Common myeloid progenitor, CD34-positive (primary cell): Measurements from ENCODE around the gene SLC7A4.

Experiments
- CTCF ChIA-PET: fragments of 350-600 bp; sonication (Branson Sonifier 250); formaldehyde crosslinking; loops from one replicate; lab custom pipeline; 2021; ENCODE audit warnings: antibody characterized with exemption; lab: Charles Lee
- POLR2A ChIA-PET: fragments of 350-600 bp; sonication (Branson Sonifier 250); formaldehyde crosslinking; loops from one replicate; lab custom pipeline; 2021; ENCODE audit warnings: antibody characterized with exemption; lab: Charles Lee
- DNase-seq, 3 donors: peaks; one replicate each; pipeline versions ENCODE4 v3.0.0 to v3.0.0-alpha.2; 2013
- H3K27ac ChIP-seq, 2 experiments: 1 replicate in 1 of 2; 2 replicates in 1 of 2; pipeline ENCODE4 v1.7.0; 2013; ENCODE audit warnings: inconsistent platforms in 2 of 2, low read length in 2 of 2, mild to moderate bottlenecking in 2 of 2, low read depth in 1 of 2, moderate library complexity in 1 of 2; ENCODE audit not compliant: severe bottlenecking in 2 of 2, insufficient read depth in 1 of 2, poor library complexity in 1 of 2
- H3K27me3 ChIP-seq, 5 experiments: replicated peaks in 2 of 5; 1 replicate in 3 of 5; 2 replicates in 2 of 5; pipeline versions ENCODE4 v1.6.1 to v1.7.0; 2013; ENCODE audit warnings: low read length in 4 of 5, mild to moderate bottlenecking in 2 of 5, moderate library complexity in 2 of 5, inconsistent platforms in 1 of 5; ENCODE audit not compliant: insufficient read depth in 5 of 5, control insufficient read depth in 4 of 5
- H3K36me3 ChIP-seq, 4 experiments: 1 replicate in 2 of 4; 2 replicates in 2 of 4; pipeline versions ENCODE4 v1.6.1 to v1.7.0; 2013; ENCODE audit warnings: low read length in 3 of 4, control low read depth in 1 of 4, mild to moderate bottlenecking in 1 of 4; ENCODE audit not compliant: control insufficient read depth in 4 of 4, insufficient read depth in 4 of 4
- H3K4me1 ChIP-seq, 4 experiments: 1 replicate in 3 of 4; 2 replicates in 1 of 4; pipeline versions ENCODE4 v1.6.1 to v1.7.1; 2013; ENCODE audit warnings: low read length in 3 of 4, mild to moderate bottlenecking in 3 of 4, control low read depth in 1 of 4, inconsistent platforms in 1 of 4, moderate library complexity in 1 of 4; ENCODE audit not compliant: control insufficient read depth in 4 of 4, insufficient read depth in 4 of 4; ENCODE audit errors: control extremely low read depth in 1 of 4
- H3K4me3 ChIP-seq, 7 experiments: 1 replicate in 4 of 7; 2 replicates in 3 of 7; pipeline versions ENCODE4 v1.5.1 to v1.7.0; 2013; ENCODE audit warnings: mild to moderate bottlenecking in 7 of 7, low read length in 6 of 7, moderate library complexity in 6 of 7, inconsistent platforms in 2 of 7, low read depth in 2 of 7, control low read depth in 1 of 7; ENCODE audit not compliant: insufficient read depth in 4 of 7, control insufficient read depth in 1 of 7; ENCODE audit errors: extremely low read depth in 1 of 7
- H3K9me3 ChIP-seq, 5 experiments: 1 replicate in 4 of 5; 2 replicates in 1 of 5; pipeline versions ENCODE4 v1.6.1 to v1.7.1; 2013; ENCODE audit warnings: low read length in 4 of 5, mild to moderate bottlenecking in 2 of 5, inconsistent platforms in 1 of 5, low read depth in 1 of 5, moderate library complexity in 1 of 5; ENCODE audit not compliant: control insufficient read depth in 4 of 5, insufficient read depth in 2 of 5; ENCODE audit errors: control extremely low read depth in 1 of 5
- WGBS: methylation state at CpG from one replicate; pipeline ENCODE4 v1.1.5; 2013; ENCODE audit not compliant: insufficient coverage; 5-methylcytosine and 5-hydroxymethylcytosine counted together

The SLC7A4 gene

GRCh38 chr22:20981787-20982562, 50.4 kb downstream of the SLC7A4 start, which contains the start of gene LZTR1:
TSS of gene LZTR1 (plus strand) at chr22:20982297. CDS start at chr22:20982372, 75 bp downstream.
- Histone ChIP-seq H3K27me3 (no peaks in the 10 kb centered on the region), H3K9me3 (peaks cover 0 to 10% (median 0%) of the 10 kb centered on the region in 5 experiments), H3K4me1 (peaks cover 9 to 38% (median 30%) of the 10 kb centered on the region in 4 experiments), H3K36me3 (peaks cover 0 to 18% (median 16%) of the 10 kb centered on the region in 4 experiments), H3K27ac (peak within 1 kb of the TSS; percentile 64 to 94), H3K4me3 (peak within 1 kb of the TSS; percentile 65 to 89 (median 87))
- peak; percentile 69 to 83 (median 72) for DNase-seq
- ChIA-PET POLR2A (interaction anchor here (0.7 to 0.8 kb wide), 2 partner anchors 17 to 21 kb away, joined by 3 read pairs; no protein-coding TSS in a partner anchor), CTCF (interaction anchor here (0.6 to 4.1 kb wide), 13 partner anchors 9 to 136 kb away, joined by 3 to 12 read pairs (median 3); partner anchors contain the start of gene P2RX6)
- WGBS, result under 1% methylated on average over 86 of the region's 87 CpGs

DNA sequence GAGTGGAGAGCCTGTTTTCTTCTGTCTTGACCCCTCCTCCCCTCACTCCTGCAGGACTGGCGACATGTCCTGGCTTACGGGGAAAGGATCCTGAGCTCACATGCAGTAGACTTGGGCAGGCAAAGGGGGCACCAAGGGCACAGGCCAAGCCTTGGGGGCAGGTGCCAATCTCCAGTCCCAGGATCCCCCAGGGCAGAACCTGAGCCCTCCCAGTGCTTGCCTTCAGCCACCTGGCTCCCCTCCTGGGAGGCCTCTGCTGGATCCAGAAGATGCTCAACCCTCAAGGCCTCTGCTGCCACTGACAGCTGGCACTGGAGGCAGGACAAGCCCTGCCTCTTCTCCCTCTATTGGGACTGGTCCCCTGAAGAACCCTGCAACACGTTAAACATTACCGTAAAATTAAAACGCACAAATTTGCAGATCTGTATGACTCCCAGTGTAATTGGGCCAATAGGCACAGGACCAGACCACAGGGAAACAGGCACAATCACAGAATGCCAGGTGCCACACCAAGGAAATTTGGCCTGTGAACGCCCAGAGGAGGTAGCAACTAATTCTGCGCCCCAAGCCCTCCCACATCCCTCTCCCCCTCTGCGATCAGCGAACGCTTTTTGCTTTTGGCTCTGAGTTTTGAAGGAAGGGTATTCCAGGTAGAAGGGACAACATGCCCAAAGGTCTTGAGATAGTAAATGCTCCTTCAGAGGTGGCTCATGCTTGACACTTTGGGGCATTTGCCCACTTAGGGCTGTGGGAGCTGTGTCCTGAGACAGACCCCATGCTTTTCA, 51.2 kb downstream of the SLC7A4 start:
- Histone ChIP-seq H3K36me3 (peaks cover 0 to 14% (median 12%) of the 10 kb centered on the region in 4 experiments), H3K9me3 (peaks cover 0 to 10% (median 0%) of the 10 kb centered on the region in 5 experiments), H3K27ac (peak overlapping the region; percentile 64 to 94), H3K4me1 (peaks cover 9 to 38% (median 30%) of the 10 kb centered on the region in 4 experiments), H3K27me3 (no peaks in the 10 kb centered on the region), H3K4me3 (peak overlapping the region in 6 of 7 experiments; percentile 71 to 89 (median 87))
- CTCF ChIA-PET, result interaction anchor here (0.8 to 4.1 kb wide), 9 partner anchors 9 to 136 kb away, joined by 3 to 12 read pairs (median 3); partner anchors contain the start of gene THAP7
- POLR2A ChIA-PET, result no interaction called here
- 73% methylated on average over 7 of the region's 10 CpGs for WGBS
- no peak for DNase-seq

GRCh38 chr22:20980523-20980922, 51.8 kb downstream of the SLC7A4 start:
- Histone ChIP-seq H3K36me3 (peaks cover 0 to 9% (median 8%) of the 10 kb centered on the region in 4 experiments), H3K9me3 (peaks cover 0 to 10% (median 0%) of the 10 kb centered on the region in 5 experiments), H3K4me3 (no peak overlapping the region), H3K27ac (no peak overlapping the region), H3K4me1 (peaks cover 9 to 38% (median 30%) of the 10 kb centered on the region in 4 experiments), H3K27me3 (no peaks in the 10 kb centered on the region)
- CTCF ChIA-PET, result interaction anchor here (1.1 to 4.1 kb wide), 4 partner anchors 8 to 23 kb away, joined by 3 to 12 read pairs (median 7); partner anchors contain the start of gene THAP7
- 98% methylated on average over 4 of the region's 4 CpGs for WGBS
- no peak for DNase-seq
- POLR2A ChIA-PET, result no interaction called here

DNA sequence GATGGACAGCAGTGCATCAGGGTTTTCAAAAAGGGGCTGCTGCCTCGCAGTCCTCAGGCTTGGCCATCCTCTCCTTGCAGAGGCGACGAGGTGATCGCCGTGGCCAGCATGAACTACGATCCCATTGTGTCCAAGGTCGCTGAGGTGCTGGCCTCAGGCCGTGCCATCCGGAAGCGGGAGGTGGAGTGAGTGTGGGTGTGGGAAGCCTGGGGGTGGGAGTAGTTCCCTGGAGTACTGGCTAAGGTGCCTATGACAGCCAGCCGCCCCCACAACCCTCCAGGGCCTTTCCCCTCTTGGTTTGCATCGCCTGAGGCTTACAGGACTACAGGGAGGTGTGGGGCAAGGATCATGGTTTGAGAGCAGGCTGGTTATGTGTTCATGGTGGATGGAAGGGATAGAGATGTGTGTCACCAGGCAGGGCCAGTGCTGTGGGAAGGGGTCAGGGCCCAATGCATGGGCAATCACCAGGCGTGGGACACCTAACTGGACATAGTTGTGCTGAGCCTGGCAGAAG, 52.4 kb downstream of the SLC7A4 start:
- CTCF ChIA-PET, result interaction anchor here (1.1 to 4.1 kb wide), 4 partner anchors 8 to 23 kb away, joined by 3 to 12 read pairs (median 7); partner anchors contain the start of gene THAP7
- no peak for DNase-seq
- WGBS, result 55% methylated on average over 11 of the region's 13 CpGs
- H3K4me3 ChIP-seq, result peak overlapping the region in 3 of 7 experiments; percentile 36 to 54 (median 42)
- no peak overlapping the region for H3K27ac ChIP-seq
- H3K4me1 ChIP-seq, result peaks cover 9 to 38% (median 30%) of the 10 kb centered on the region in 4 experiments
- peaks cover 0 to 10% (median 0%) of the 10 kb centered on the region in 5 experiments for H3K9me3 ChIP-seq
- peaks cover 0 to 6% (median 4%) of the 10 kb centered on the region in 4 experiments for H3K36me3 ChIP-seq
- POLR2A ChIA-PET, result no interaction called here
- no peaks in the 10 kb centered on the region for H3K27me3 ChIP-seq

DNA sequence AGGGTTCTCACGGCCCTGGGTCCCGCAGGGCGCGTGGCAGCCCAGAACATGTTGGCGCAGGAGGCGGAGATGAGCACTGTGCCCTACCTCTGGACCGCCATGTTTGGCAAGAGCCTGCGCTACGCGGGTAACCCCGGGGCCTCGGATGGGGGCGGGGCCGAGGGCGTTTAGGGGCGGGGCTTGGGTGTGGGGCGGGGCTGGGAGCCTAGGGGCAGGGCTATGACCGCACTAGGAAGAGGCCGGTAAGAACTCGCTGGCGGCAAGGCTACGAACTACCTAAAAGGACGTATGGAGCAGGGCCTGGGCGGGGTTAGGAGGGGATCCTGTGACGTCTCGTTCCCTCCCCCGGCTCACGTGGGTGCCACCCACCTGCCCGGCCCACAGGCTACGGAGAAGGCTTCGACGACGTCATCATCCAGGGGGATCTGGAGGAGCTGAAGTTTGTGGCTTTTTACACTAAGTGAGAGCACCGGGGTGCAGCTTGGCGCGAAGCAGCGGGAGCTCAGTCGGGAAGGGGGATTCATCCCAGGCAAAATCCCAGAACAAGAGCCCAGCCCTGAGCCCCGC, 53.0 kb downstream of the SLC7A4 start:
- H3K4me1 ChIP-seq, result peaks cover 9 to 38% (median 30%) of the 10 kb centered on the region in 4 experiments
- DNase-seq, result peak; percentile 91 to 98 (median 97)
- peaks cover 0 to 10% (median 0%) of the 10 kb centered on the region in 5 experiments for H3K9me3 ChIP-seq
- 17% methylated on average over 15 of the region's 39 CpGs for WGBS
- peaks cover 0 to 5% (median 3%) of the 10 kb centered on the region in 4 experiments for H3K36me3 ChIP-seq
- ChIA-PET POLR2A (interaction anchor here (0.6 kb wide), 1 partner anchor 328 kb away, joined by 3 read pairs; no protein-coding TSS in a partner anchor), CTCF (interaction anchor here (2.4 to 4.1 kb wide), 2 partner anchors 11 to 22 kb away, joined by 6 to 12 read pairs; no protein-coding TSS in a partner anchor)
- H3K27ac ChIP-seq, result no peak overlapping the region
- no peaks in the 10 kb centered on the region for H3K27me3 ChIP-seq
- H3K4me3 ChIP-seq, result peak overlapping the region in 3 of 7 experiments; percentile 32 to 54 (median 42)
